Ovary (tissue), 9 donors: ENCODE data around the gene TLR6. TPM values are rescaled to one million over a fixed set of nuclear protein-coding genes. Genes with fewer than 3 reads are reported as not detected.

Experiments
- DNase-seq, 5 donors: peaks; one replicate each; pipeline ENCODE4 v3.0.0-alpha.2; 2019 to 2020
- H3K27ac ChIP-seq, 2 donors: fragments of 200-600 bp; one replicate each; pipeline versions ENCODE4 v1.5.1 to v1.8.0; 2019 to 2022
- H3K27me3 ChIP-seq: fragments of 200-600 bp; one replicate; pipeline ENCODE4 v1.8.0; 2022
- H3K36me3 ChIP-seq: fragments of 200-600 bp; sonication (generic); one replicate; pipeline ENCODE4 v1.5.1; 2019
- H3K4me1 ChIP-seq: one replicate; pipeline ENCODE4 v1.8.1; 2013; ENCODE audit warnings: mild to moderate bottlenecking, moderate library complexity; ENCODE audit not compliant: insufficient read depth
- H3K4me3 ChIP-seq: fragments of 200-600 bp; sonication (generic); one replicate; pipeline ENCODE4 v1.5.1; 2017
- H3K9me3 ChIP-seq, 2 donors: fragments of 200-600 bp in 1 of 2; sonication (generic) in 1 of 2; one replicate each; pipeline versions ENCODE4 v1.5.1 to v1.8.1; 2013 to 2019; ENCODE audit warnings: mild to moderate bottlenecking in 1 of 2, moderate library complexity in 1 of 2
- CTCF ChIP-seq, 3 donors: fragments of 450-650 bp in 2 of 3; fragments of 200-600 bp in 1 of 3; IDR thresholded peaks; one replicate each; pipeline versions ENCODE4 v1.5.1 to v1.8.0; 2016 to 2022; ENCODE audit warnings: antibody characterized with exemption in 3 of 3, mild to moderate bottlenecking in 1 of 3
- EP300 ChIP-seq: sonication (generic); formaldehyde crosslinking; IDR thresholded peaks from one replicate; pipeline ENCODE4 v1.6.1; 2017; ENCODE audit warnings: antibody characterized with exemption
- POLR2A ChIP-seq: fragments of 450-650 bp; IDR thresholded peaks from one replicate; pipeline ENCODE4 v1.6.1; 2017; ENCODE audit warnings: antibody characterized with exemption, mild to moderate bottlenecking, moderate library complexity
- WGBS, 3 donors: extraction: QIAGEN DNeasy Blood & Tissue Kit in 1 of 3; methylation state at CpG; one replicate each; pipeline versions ENCODE4 v1.1.5 to v1.1.7; 2013 to 2017; 5-methylcytosine and 5-hydroxymethylcytosine counted together
- intact Hi-C, 4 donors: fragments of 100-400 bp; cut with DNase I; formaldehyde crosslinking; loops; one replicate each; pipeline versions ENCODE4 v1.11.0 to v1.15.1; 2022 to 2023
- polyA plus RNA-seq, 2 donors: library from polyadenylated mRNA; stranded (reverse); fragments of 200-250 nt in 1 of 2; fragments of 350-450 nt in 1 of 2; fragmentation: Illumina TruSeq in 1 of 2; extraction: RNeasy Lipid Tissue Mini Kit (QIAGEN cat#74804) in 1 of 2; gene quantifications; one replicate each; pipeline ENCODE4 v1.2.3, GENCODE V29; 2013 to 2014
- total RNA-seq, 7 donors: library from RNA; depleted of rRNA in 2 of 7; stranded (reverse); fragments of >200 nt in 2 of 7; fragmentation: NEBNext Ultra II Directional in 3 of 7; extraction: Animal tissue kit (Norgen Biotek cat#: 25700) in 3 of 7; gene quantifications; one replicate each; pipeline versions ENCODE4 v1.1.0 to v1.2.4, GENCODE V29; 2016 to 2023
- donor health status: DM: no; HTN: no; CAD: no; lungs with moderate emphysema.
- donor health status: DM: no; HTN: no; CAD: no.
- donor health status: Bipolar disorder and iron deficiency.
- donor health status: DM: yes; HTN: yes; CAD: no.
- donor health status: DM: no; HTN: no; CAD: no.
- donor health status: DM: yes; HTN: yes; CAD: no.

The TLR6 gene
- total and polyA plus RNA-seq, 9 donors, result 0.52 to 5.0 (median 2.6) TPM

GRCh38 chr4:38819569-38819968 is 37.0 kb downstream of the TLR6 start:
- Histone ChIP-seq H3K36me3 (no peaks in the 10 kb centered on the region), H3K27ac (no peak overlapping the region), H3K4me3 (no peak overlapping the region), H3K9me3 (no peaks in the 10 kb centered on the region), H3K27me3 (no peaks in the 10 kb centered on the region), H3K4me1 (no peaks in the 10 kb centered on the region)
- WGBS, 3 donors, result 30 to 45% (median 39%) methylated on average over 3 of the region's 3 CpGs
- intact Hi-C loops, result no loop called here
- no peak for TF ChIP-seq CTCF (IDR thresholded peaks at IDR 0.05)
- no peak for TF ChIP-seq POLR2A
- no peak for TF ChIP-seq EP300
- DNase-seq, result no peak

GRCh38 chr4:38818441-38818976 is 38.1 kb downstream of the TLR6 start:
- no peak for DNase-seq
- Histone ChIP-seq H3K27ac (no peak overlapping the region), H3K4me1 (no peaks in the 10 kb centered on the region), H3K9me3 (no peaks in the 10 kb centered on the region), H3K36me3 (no peaks in the 10 kb centered on the region), H3K27me3 (no peaks in the 10 kb centered on the region), H3K4me3 (no peak overlapping the region)
- TF ChIP-seq CTCF (IDR thresholded peaks at IDR 0.05), result no peak
- no peak for TF ChIP-seq POLR2A
- no peak for TF ChIP-seq EP300
- WGBS, 3 donors, result 79 to 87% (median 83%) methylated on average over 5 of the region's 5 CpGs
- intact Hi-C loops, result no loop called here

- intact Hi-C loops, result no loop called here
- Histone ChIP-seq H3K9me3 (no peaks in the 10 kb centered on the region), H3K27ac (no peak overlapping the region), H3K27me3 (no peaks in the 10 kb centered on the region), H3K4me1 (no peaks in the 10 kb centered on the region), H3K4me3 (no peak overlapping the region), H3K36me3 (no peaks in the 10 kb centered on the region)
- WGBS, 3 donors, result 80 to 84% (median 82%) methylated on average over 3 of the region's 3 CpGs
- DNase-seq, result no peak
- TF ChIP-seq EP300, result no peak
- no peak for TF ChIP-seq CTCF (IDR thresholded peaks at IDR 0.05)
- TF ChIP-seq POLR2A, result no peak
Observed at GRCh38 chr4:38815885-38816782, 40.5 kb downstream of the TLR6 start.

GRCh38 chr4:38814386-38814785 is 42.2 kb downstream of the TLR6 start:
- Histone ChIP-seq H3K27me3 (no peaks in the 10 kb centered on the region), H3K9me3 (no peaks in the 10 kb centered on the region), H3K4me3 (no peak overlapping the region), H3K27ac (no peak overlapping the region), H3K4me1 (no peaks in the 10 kb centered on the region), H3K36me3 (no peaks in the 10 kb centered on the region)
- TF ChIP-seq EP300, result no peak
- no peak for TF ChIP-seq POLR2A
- no peak for TF ChIP-seq CTCF (IDR thresholded peaks at IDR 0.05)
- DNase-seq, result no peak
- intact Hi-C loops, result no loop called here
- 83 to 89% (median 89%) methylated on average over 3 of the region's 3 CpGs for WGBS, 3 donors
